ENCODE measurements around the gene FBXO22. TPM values are rescaled to one million over a fixed set of nuclear protein-coding genes. Genes with fewer than 3 reads are reported as not detected.
A peak's percentile ranks its signal among the peaks of the same experiment; 100 is the strongest.

FBXO22 gene
- total and polyA plus RNA-seq, 2 of the 13 experiments (the other 11 are each of a cell fraction or from before 2014, with no cell fraction given), result 45.7 to 112 TPM

- H4K20me1 ChIP-seq (ENCODE audit: insufficient read depth, low read length), result no peaks in the 10 kb centered on the region
- H3K4me1 ChIP-seq (ENCODE audit: insufficient read depth, low read length), result no peaks in the 10 kb centered on the region
- H3K36me3 ChIP-seq (replicated peaks in 1 of 2; ENCODE audit: control insufficient read depth in 1 of 2, insufficient read depth in 2 of 2, low read length in 2 of 2), result peaks cover 22 to 72% of the 10 kb centered on the region in 2 experiments
- in situ Hi-C loops (cut with HindIII; ENCODE audit: extremely low pct_ligation_motif_present, low pct_unique_long_range_greater_than_20kb) (no loop called here), intact Hi-C loops (cut with micrococcal nuclease; ENCODE audit: unreplicated experiment) (no loop called here)
- POLR2A ChIA-PET, result no interaction called here
- CTCF ChIA-PET (ENCODE audit: low intra/inter-chr PET ratio, low total read pairs), result no interaction called here
- 100% methylated on average over 2 of the region's 2 CpGs for WGBS (ENCODE audit: low lambda C conversion rate)
- no peak overlapping the region for H3K4me3 ChIP-seq (replicated peaks in 1 of 3; ENCODE audit: insufficient read depth in 1 of 3, low read depth in 2 of 3, low read length in 3 of 3)
- DNase-seq (ENCODE audit: low spot score), result no peak
- BruUV-seq (replicated peaks), result no TSS peak
- H3K4me2 ChIP-seq (ENCODE audit: low read depth, low read length), result no peak overlapping the region
- no peak overlapping the region for H3K9ac ChIP-seq (ENCODE audit: insufficient read depth, low read depth, low read length)
- TF ChIP-seq ZNF572 (CRISPR knock-in tag; IDR thresholded peaks at IDR 0.05), result no peak
- TF ChIP-seq TOPORS (CRISPR knock-in tag; IDR thresholded peaks at IDR 0.05), result no peak
- no peaks in the 10 kb centered on the region for H3K27me3 ChIP-seq (ENCODE audit: control insufficient read depth in 1 of 2, insufficient read depth in 2 of 2, low read length in 2 of 2)
- H3K27ac ChIP-seq (ENCODE audit: extremely low read length, insufficient read depth, low read length), result no peak overlapping the region
- ATAC-seq, result no peak
- H2AFZ ChIP-seq (ENCODE audit: low read length), result no peak overlapping the region
- no peaks in the 10 kb centered on the region for H3K9me3 ChIP-seq (ENCODE audit: low read length)
- peaks cover 13% of the 10 kb centered on the region for H3K79me2 ChIP-seq (ENCODE audit: insufficient read depth, low read length)
- FAIRE-seq, result no peak
Observed at GRCh38 chr15:75930866-75931265, 27.2 kb downstream of the FBXO22 start.

- BruUV-seq (replicated peaks), result no TSS peak
- TF ChIP-seq ZNF598 (CRISPR knock-in tag; IDR thresholded peaks at IDR 0.05; ENCODE audit: borderline replicate concordance) (no peak), RBM22 (optimal IDR thresholded peaks at IDR 0.05; ENCODE audit: low read length) (peak; percentile 60), KDM2A (CRISPR knock-in tag; IDR thresholded peaks at IDR 0.05; ENCODE audit: borderline replicate concordance, low read depth) (0 out of 2 replicates have a peak, but pooled peaks have one; percentile 27), POLR2G (IDR thresholded peaks at IDR 0.05; ENCODE audit: low read depth, low read length) (peak; percentile 32; the same call in 1 of the 2 replicates)
Observed at GRCh38 chr15:75942464-75942863, 38.8 kb downstream of the FBXO22 start.

More at GRCh38 chr15:75942464-75942863, 38.8 kb downstream of the FBXO22 start:
- POLR2A ChIA-PET, result no interaction called here
- H3K4me2 ChIP-seq (ENCODE audit: low read depth, low read length), result no peak overlapping the region
- intact Hi-C loops (cut with micrococcal nuclease; ENCODE audit: unreplicated experiment) (no loop called here), in situ Hi-C loops (cut with HindIII; ENCODE audit: extremely low pct_ligation_motif_present, low pct_unique_long_range_greater_than_20kb) (no loop called here)
- no peak overlapping the region for H3K4me3 ChIP-seq (replicated peaks in 1 of 3; ENCODE audit: insufficient read depth in 1 of 3, low read depth in 2 of 3, low read length in 3 of 3)
- 29% methylated on average over 3 of the region's 3 CpGs for WGBS (ENCODE audit: low lambda C conversion rate)
- H4K20me1 ChIP-seq (ENCODE audit: insufficient read depth, low read length), result no peaks in the 10 kb centered on the region
- FAIRE-seq, result no peak
- no peak overlapping the region for H3K9ac ChIP-seq (ENCODE audit: insufficient read depth, low read depth, low read length)
- H2AFZ ChIP-seq (ENCODE audit: low read length), result no peak overlapping the region
- no peaks in the 10 kb centered on the region for H3K27me3 ChIP-seq (ENCODE audit: control insufficient read depth in 1 of 2, insufficient read depth in 2 of 2, low read length in 2 of 2)
- no peaks in the 10 kb centered on the region; the same call in 1 of the 2 replicates for H3K4me1 ChIP-seq (ENCODE audit: insufficient read depth, low read length)
- no peaks in the 10 kb centered on the region for H3K9me3 ChIP-seq (ENCODE audit: low read length)
- no peaks in the 10 kb centered on the region for H3K79me2 ChIP-seq (ENCODE audit: insufficient read depth, low read length)
- CTCF ChIA-PET (ENCODE audit: low intra/inter-chr PET ratio, low total read pairs), result no interaction called here
- peaks cover 2 to 5% of the 10 kb centered on the region in 2 experiments; a peak in 4 of 5 replicates for H3K36me3 ChIP-seq (replicated peaks in 1 of 2; ENCODE audit: control insufficient read depth in 1 of 2, insufficient read depth in 2 of 2, low read length in 2 of 2)
- no peak overlapping the region for H3K27ac ChIP-seq (ENCODE audit: extremely low read length, insufficient read depth, low read length)
- no peak for DNase-seq (ENCODE audit: low spot score)
- ATAC-seq, result peak; percentile 81

Measured in HepG2 (cell line).